HL-60 (cell line): Measurements from ENCODE around the gene CD151.

Source experiments
- SPI1 ChIP-seq: IDR thresholded peaks from 2 replicates; pipeline ENCODE4 v1.6.1; 2012; ENCODE audit warnings: low read depth, mild to moderate bottlenecking, borderline replicate concordance
- TF ChIP-seq, protein P1 (sequence below): IDR thresholded peaks from one replicate; pipeline ENCODE4 v1.5.1; 2011; ENCODE audit warnings: low read length, control low read depth, inconsistent platforms; ENCODE audit not compliant: insufficient read depth

DNA sequence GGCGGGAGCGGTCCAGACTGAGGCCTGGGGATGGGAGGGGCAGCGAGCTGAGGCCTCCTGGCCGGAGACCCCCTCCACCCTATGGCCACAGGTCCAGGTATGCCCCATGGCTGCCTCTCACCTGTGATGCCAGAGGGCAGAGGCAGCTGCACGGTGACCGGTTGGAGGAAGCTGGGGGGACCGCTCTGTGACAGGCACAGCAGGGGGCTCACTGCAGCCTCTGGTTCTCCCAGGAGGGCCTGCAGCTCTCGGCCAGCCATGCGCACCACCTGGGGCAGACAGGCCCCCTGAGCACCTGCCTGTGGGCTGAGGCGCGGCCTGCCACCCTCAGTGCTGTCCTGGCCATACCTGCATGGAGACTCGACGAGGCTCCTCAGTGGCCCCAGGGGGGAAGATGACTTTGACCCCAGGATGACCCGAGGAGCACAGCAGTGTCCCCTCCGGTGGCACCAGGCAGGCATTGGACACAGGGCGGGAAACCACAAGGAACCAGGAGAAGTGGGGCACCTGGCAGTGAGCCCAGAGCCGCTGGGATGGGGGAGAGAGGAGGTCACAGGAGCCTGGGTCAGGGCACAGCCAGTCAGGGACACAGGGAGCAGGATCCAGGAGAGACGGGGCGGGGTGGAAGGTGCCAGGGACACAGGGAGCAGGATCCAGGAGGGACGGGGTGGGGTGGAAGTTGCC lies 31.5 kb upstream of the CD151 start:
- no peak for TF ChIP-seq SPI1
- TF ChIP-seq, protein P1, sequence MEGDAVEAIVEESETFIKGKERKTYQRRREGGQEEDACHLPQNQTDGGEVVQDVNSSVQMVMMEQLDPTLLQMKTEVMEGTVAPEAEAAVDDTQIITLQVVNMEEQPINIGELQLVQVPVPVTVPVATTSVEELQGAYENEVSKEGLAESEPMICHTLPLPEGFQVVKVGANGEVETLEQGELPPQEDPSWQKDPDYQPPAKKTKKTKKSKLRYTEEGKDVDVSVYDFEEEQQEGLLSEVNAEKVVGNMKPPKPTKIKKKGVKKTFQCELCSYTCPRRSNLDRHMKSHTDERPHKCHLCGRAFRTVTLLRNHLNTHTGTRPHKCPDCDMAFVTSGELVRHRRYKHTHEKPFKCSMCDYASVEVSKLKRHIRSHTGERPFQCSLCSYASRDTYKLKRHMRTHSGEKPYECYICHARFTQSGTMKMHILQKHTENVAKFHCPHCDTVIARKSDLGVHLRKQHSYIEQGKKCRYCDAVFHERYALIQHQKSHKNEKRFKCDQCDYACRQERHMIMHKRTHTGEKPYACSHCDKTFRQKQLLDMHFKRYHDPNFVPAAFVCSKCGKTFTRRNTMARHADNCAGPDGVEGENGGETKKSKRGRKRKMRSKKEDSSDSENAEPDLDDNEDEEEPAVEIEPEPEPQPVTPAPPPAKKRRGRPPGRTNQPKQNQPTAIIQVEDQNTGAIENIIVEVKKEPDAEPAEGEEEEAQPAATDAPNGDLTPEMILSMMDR = no peak
